ENCODE results near the gene RNF144B. TPM values are rescaled to one million over a fixed set of nuclear protein-coding genes. Genes with fewer than 3 reads are reported as not detected.

RNF144B gene
- total and polyA plus RNA-seq, 2 donors (not counting 1 experiment from before 2014, with no cell fraction given): 0.61 to 0.83 TPM

DNA sequence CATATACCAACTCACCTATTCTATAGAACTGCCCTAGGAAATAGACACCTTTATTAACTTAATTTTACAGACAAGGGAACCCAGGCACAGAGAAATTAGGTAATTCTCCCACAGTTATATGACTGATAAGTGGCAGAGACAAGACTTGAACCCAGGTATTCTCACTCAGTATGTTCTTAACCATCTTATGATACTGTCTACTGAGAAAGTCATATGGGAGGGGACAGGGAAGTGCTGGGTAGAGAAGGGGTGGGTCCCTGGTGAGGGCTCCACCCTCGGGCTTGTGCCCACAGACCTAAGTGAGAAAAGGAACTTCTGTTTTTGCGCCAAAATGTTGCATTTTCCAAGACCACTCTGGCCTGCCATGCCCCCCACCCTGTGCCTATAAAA is 123.5 kb downstream of the RNF144B start:
- H3K9ac ChIP-seq (ENCODE audit: insufficient read depth, low read length): no peak overlapping the region
- H3K4me1 ChIP-seq (ENCODE audit: control insufficient read depth, extremely low read depth, insufficient read depth, low read length): no peaks in the 10 kb centered on the region
- no peak overlapping the region for H2AFZ ChIP-seq (ENCODE audit: low read length)
- TF ChIP-seq, protein P1, sequence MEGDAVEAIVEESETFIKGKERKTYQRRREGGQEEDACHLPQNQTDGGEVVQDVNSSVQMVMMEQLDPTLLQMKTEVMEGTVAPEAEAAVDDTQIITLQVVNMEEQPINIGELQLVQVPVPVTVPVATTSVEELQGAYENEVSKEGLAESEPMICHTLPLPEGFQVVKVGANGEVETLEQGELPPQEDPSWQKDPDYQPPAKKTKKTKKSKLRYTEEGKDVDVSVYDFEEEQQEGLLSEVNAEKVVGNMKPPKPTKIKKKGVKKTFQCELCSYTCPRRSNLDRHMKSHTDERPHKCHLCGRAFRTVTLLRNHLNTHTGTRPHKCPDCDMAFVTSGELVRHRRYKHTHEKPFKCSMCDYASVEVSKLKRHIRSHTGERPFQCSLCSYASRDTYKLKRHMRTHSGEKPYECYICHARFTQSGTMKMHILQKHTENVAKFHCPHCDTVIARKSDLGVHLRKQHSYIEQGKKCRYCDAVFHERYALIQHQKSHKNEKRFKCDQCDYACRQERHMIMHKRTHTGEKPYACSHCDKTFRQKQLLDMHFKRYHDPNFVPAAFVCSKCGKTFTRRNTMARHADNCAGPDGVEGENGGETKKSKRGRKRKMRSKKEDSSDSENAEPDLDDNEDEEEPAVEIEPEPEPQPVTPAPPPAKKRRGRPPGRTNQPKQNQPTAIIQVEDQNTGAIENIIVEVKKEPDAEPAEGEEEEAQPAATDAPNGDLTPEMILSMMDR (conservative IDR thresholded peaks at IDR 0.05 in 1 of 2, IDR thresholded peaks at IDR 0.05 in 1 of 2; ENCODE audit: low read depth in 1 of 2, low read length in 2 of 2): no peak
- H3K9me3 ChIP-seq (ENCODE audit: control insufficient read depth, insufficient read depth, low read depth, low read length): no peaks in the 10 kb centered on the region
- H3K79me2 ChIP-seq (ENCODE audit: control insufficient read depth, insufficient read depth, low read length): no peaks in the 10 kb centered on the region
- H3K27me3 ChIP-seq (ENCODE audit: control insufficient read depth, insufficient read depth, low read length): no peaks in the 10 kb centered on the region
- no peak overlapping the region for H3K4me2 ChIP-seq (ENCODE audit: extremely low read depth, insufficient read depth, low read length)
- H3K27ac ChIP-seq (ENCODE audit: insufficient read depth, low read length): no peak overlapping the region
- no peak for DNase-seq (ENCODE audit: low read depth in 2 of 2)
- H4K20me1 ChIP-seq (ENCODE audit: control insufficient read depth, extremely low read depth, insufficient read depth, low read length): no peaks in the 10 kb centered on the region
- H3K36me3 ChIP-seq (ENCODE audit: control insufficient read depth, insufficient read depth, low read length): no peaks in the 10 kb centered on the region
- no peak overlapping the region for H3K4me3 ChIP-seq (replicated peaks in 1 of 4; ENCODE audit: control extremely low read depth in 1 of 4, insufficient read depth in 1 of 4, low read depth in 3 of 4, low read length in 4 of 4)

DNA sequence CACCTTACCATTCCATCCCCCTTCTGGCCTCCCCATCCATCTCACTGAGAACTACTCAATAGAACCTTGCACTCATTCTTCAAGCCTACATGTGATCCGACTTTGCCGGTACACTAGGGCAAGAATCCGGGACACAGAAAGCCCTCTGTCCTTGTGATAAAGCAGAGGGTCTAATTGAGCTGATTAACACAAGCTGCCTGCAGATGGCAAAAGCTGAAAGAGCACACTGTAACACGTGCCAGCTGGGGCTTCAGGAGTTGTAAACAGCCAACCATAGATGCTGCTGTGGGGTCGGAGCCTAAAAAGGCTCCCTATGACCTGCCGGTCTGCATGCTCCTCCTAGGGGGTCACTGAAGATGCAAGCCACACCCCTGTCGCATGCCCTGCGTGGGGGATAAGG is 124.1 kb downstream of the RNF144B start:
- Histone ChIP-seq H3K79me2 (ENCODE audit: control insufficient read depth, insufficient read depth, low read length) (no peaks in the 10 kb centered on the region), H4K20me1 (ENCODE audit: control insufficient read depth, extremely low read depth, insufficient read depth, low read length) (no peaks in the 10 kb centered on the region), H3K4me2 (ENCODE audit: extremely low read depth, insufficient read depth, low read length) (no peak overlapping the region), H3K9me3 (ENCODE audit: control insufficient read depth, insufficient read depth, low read depth, low read length) (no peaks in the 10 kb centered on the region), H3K27ac (ENCODE audit: insufficient read depth, low read length) (no peak overlapping the region), H2AFZ (ENCODE audit: low read length) (no peak overlapping the region), H3K4me1 (ENCODE audit: control insufficient read depth, extremely low read depth, insufficient read depth, low read length) (no peaks in the 10 kb centered on the region), H3K36me3 (ENCODE audit: control insufficient read depth, insufficient read depth, low read length) (no peaks in the 10 kb centered on the region), H3K27me3 (ENCODE audit: control insufficient read depth, insufficient read depth, low read length) (no peaks in the 10 kb centered on the region), H3K4me3 (replicated peaks in 1 of 4; ENCODE audit: control extremely low read depth in 1 of 4, insufficient read depth in 1 of 4, low read depth in 3 of 4, low read length in 4 of 4) (no peak overlapping the region), H3K9ac (ENCODE audit: insufficient read depth, low read length) (no peak overlapping the region)
- DNase-seq (ENCODE audit: low read depth in 2 of 2): no peak
- TF ChIP-seq EZH2 (IDR thresholded peaks at IDR 0.05; ENCODE audit: low read length, missing control alignments): no peak
- TF ChIP-seq, protein P1 (conservative IDR thresholded peaks at IDR 0.05 in 1 of 2, IDR thresholded peaks at IDR 0.05 in 1 of 2; ENCODE audit: low read depth in 1 of 2, low read length in 2 of 2): no peak

DNA sequence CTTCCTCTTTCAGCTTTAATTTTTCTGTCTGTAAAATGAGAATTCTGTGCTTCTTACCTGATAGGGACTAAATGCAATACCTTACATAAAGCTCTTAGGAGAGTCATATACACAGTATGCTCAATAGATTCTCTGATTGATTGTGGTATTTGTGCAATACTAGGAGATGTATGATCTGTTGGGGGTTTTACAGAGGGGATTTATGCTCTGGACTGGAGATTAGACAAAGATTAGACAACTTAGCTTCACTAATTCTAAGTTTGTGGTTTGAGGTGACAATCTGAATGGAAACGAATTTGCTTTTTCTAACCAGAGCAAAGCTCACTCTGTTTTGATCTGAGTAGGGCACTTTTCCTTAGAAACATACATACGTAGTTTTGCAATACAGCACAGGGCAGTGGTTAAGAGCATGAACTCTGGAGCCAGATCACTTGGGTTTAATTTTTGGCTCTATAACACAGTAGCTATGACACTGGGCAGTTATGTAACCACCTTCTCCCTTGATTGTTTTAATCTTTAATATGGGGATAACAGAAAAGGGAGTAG is 126.2 kb downstream of the RNF144B start:
- H2AFZ ChIP-seq (ENCODE audit: low read length): no peak overlapping the region
- H3K9me3 ChIP-seq (ENCODE audit: control insufficient read depth, insufficient read depth, low read depth, low read length): no peaks in the 10 kb centered on the region
- DNase-seq (ENCODE audit: low read depth in 2 of 2): no peak
- H3K4me1 ChIP-seq (ENCODE audit: control insufficient read depth, extremely low read depth, insufficient read depth, low read length): no peaks in the 10 kb centered on the region
- H3K27ac ChIP-seq (ENCODE audit: insufficient read depth, low read length): no peak overlapping the region
- no peaks in the 10 kb centered on the region for H3K27me3 ChIP-seq (ENCODE audit: control insufficient read depth, insufficient read depth, low read length)
- no peak for TF ChIP-seq EZH2 (IDR thresholded peaks at IDR 0.05; ENCODE audit: low read length, missing control alignments)
- TF ChIP-seq, protein P1 (conservative IDR thresholded peaks at IDR 0.05 in 1 of 2, IDR thresholded peaks at IDR 0.05 in 1 of 2; ENCODE audit: low read depth in 1 of 2, low read length in 2 of 2): no peak
- H4K20me1 ChIP-seq (ENCODE audit: control insufficient read depth, extremely low read depth, insufficient read depth, low read length): no peaks in the 10 kb centered on the region
- H3K4me3 ChIP-seq (replicated peaks in 1 of 4; ENCODE audit: control extremely low read depth in 1 of 4, insufficient read depth in 1 of 4, low read depth in 3 of 4, low read length in 4 of 4): no peak overlapping the region
- no peaks in the 10 kb centered on the region for H3K36me3 ChIP-seq (ENCODE audit: control insufficient read depth, insufficient read depth, low read length)
- no peak overlapping the region for H3K4me2 ChIP-seq (ENCODE audit: extremely low read depth, insufficient read depth, low read length)
- no peaks in the 10 kb centered on the region for H3K79me2 ChIP-seq (ENCODE audit: control insufficient read depth, insufficient read depth, low read length)
- no peak overlapping the region for H3K9ac ChIP-seq (ENCODE audit: insufficient read depth, low read length)

Measured in fibroblast of lung (primary cell).